ENCODE results near the gene PIGR.

GRCh38 chr1:206946261-206946660, at the start of gene PIGR:
- TF ChIP-seq CTCF (IDR thresholded peaks at IDR 0.05): no peak
- no peak for TF ChIP-seq POLR2A (IDR thresholded peaks at IDR 0.05)

Data from testis (tissue), 2 donors.